ENCODE data around the gene FOXE1.

FOXE1 gene

DNA sequence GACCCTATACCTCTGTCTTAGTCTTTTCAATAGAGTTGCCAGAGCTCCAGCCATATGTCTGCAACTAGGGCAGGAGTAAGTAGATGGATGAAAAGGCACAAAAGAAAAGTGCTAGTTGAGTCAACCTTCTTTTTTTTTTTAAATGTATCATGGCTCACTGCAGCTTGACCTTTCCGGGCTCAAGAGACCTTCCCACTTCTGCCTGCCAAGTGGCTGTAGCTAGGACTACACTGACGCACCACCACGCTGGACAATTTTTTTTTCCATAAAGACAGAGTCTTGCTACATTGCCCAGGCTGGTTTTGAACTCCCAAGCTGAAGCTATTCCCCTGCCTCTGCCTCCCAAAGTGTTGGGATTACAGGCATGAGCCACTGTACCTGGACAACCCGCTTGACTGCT, 27.3 kb downstream of the FOXE1 start:
- DNase-seq (ENCODE audit: extremely low spot score) = no peak
- CTCF ChIA-PET = interaction anchor here (1.3 to 1.7 kb wide), 4 partner anchors 8 to 15 kb away, joined by 3 to 7 read pairs (median 6); no protein-coding TSS in a partner anchor
- TF ChIP-seq, protein P1, sequence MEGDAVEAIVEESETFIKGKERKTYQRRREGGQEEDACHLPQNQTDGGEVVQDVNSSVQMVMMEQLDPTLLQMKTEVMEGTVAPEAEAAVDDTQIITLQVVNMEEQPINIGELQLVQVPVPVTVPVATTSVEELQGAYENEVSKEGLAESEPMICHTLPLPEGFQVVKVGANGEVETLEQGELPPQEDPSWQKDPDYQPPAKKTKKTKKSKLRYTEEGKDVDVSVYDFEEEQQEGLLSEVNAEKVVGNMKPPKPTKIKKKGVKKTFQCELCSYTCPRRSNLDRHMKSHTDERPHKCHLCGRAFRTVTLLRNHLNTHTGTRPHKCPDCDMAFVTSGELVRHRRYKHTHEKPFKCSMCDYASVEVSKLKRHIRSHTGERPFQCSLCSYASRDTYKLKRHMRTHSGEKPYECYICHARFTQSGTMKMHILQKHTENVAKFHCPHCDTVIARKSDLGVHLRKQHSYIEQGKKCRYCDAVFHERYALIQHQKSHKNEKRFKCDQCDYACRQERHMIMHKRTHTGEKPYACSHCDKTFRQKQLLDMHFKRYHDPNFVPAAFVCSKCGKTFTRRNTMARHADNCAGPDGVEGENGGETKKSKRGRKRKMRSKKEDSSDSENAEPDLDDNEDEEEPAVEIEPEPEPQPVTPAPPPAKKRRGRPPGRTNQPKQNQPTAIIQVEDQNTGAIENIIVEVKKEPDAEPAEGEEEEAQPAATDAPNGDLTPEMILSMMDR (IDR thresholded peaks at IDR 0.05; ENCODE audit: control extremely low read depth, extremely low read depth, low read depth, missing control alignments) = no peak
- POLR2A ChIA-PET = interaction anchor here (0.6 kb wide), 1 partner anchor 13 kb away, joined by 4 read pairs; no protein-coding TSS in a partner anchor

DNA sequence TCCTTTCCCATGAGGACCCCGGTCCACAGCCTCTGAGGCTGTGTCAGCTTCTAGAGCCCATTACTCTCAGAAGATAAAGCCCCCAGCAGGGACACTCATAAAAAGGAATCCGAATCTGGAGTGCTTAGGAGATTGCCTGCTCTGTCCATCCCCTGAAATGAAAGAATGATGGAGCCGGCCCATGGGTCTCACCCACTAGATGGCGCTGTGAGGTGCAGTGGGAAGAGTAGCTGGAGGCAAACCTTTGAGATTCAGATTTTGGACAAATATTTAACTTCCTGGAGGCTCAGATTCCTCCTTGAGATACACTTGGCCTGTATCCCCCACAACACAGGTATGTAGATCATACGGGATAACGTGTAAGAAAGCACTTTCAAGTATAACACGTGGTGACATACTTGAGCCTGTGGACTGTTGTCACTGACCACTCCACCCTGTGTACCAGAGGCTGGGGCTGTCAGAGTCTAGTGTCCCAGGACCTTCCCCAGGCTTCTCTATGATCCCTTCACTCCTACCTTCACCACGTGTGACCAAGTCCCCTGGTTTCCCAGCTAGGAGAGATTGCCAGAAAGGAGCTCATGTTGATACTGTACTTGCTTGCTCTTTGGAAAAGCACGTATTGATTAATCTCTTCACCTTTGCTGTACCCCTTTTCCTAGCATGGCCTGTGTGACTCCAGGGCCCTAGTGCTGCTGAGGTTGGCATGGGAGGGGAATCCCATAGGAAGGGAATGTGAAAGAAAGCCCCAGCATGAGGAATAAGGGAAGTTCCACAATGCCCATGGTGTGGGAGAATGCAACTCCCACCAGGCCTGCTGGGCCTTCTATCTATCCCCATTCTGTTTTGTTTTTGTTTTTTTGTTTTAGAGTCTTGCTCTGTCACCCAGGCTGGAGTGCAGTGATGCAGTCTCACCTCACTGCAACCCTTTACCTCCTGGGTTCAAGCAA, 37.2 kb downstream of the FOXE1 start:
- ChIA-PET POLR2A (interaction anchor here (1.3 kb wide), 1 partner anchor 29 kb away, joined by 8 read pairs; no protein-coding TSS in a partner anchor), CTCF (interaction anchor here (0.6 to 7.1 kb wide), 37 partner anchors 9 to 886 kb away, joined by 3 to 111 read pairs (median 4); partner anchors contain the start of gene TRMO)
- TF ChIP-seq, protein P1 (IDR thresholded peaks at IDR 0.05; ENCODE audit: control extremely low read depth, extremely low read depth, low read depth, missing control alignments) = peak; percentile 66
- peak; percentile 65 for DNase-seq (ENCODE audit: extremely low spot score)

DNA sequence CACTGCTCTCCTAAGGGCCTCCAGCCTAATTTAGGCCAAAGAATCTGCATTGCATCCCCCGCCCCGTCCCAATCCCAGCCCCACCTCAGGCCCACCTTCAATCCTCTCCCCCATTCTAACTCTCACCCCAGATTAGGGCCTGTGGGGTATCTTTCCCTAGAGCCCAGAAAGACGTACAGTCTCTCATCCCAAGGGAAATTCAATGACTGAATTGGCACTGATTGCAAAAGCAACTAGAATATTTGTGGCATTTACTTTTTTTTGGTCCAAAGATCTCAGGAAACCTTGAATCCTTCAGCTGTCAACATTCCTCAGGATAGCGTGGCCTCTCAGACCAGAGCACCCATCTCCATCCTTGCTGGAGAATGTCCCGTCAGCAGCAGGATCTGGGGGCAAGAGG, 38.7 kb downstream of the FOXE1 start:
- ChIA-PET CTCF (interaction anchor here (1.2 to 7.1 kb wide), 9 partner anchors 9 to 32 kb away, joined by 3 to 111 read pairs (median 5); partner anchors contain the start of gene TRMO), POLR2A (no interaction called here)
- TF ChIP-seq, protein P1 (IDR thresholded peaks at IDR 0.05; ENCODE audit: control extremely low read depth, extremely low read depth, low read depth, missing control alignments) = no peak

DNA sequence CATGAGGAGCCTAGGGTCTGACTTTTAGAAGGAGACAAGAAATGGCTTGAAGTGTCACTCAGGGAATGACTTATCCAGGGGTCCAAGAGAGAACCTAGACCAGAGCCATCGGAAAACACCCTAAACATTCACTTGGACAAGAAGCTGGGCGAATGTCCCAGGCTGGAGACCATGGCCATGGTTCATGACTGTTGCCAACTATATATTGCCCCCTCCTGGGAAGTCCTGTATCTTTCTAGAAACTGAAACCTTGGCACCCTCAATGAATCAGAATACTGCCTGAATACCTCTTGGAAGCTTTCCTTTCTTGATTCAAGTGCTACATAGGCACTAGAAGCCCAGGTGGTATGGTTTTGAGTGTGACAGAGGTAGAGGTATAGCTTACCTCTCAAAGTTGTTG, 39.4 kb downstream of the FOXE1 start:
- TF ChIP-seq, protein P1 (IDR thresholded peaks at IDR 0.05; ENCODE audit: control extremely low read depth, extremely low read depth, low read depth, missing control alignments) = no peak
- ChIA-PET POLR2A (no interaction called here), CTCF (interaction anchor here (1.0 to 7.1 kb wide), 7 partner anchors 8 to 32 kb away, joined by 3 to 111 read pairs (median 3); no protein-coding TSS in a partner anchor)
- DNase-seq (ENCODE audit: extremely low spot score) = no peak

More for the DNA sequence above, 38.7 kb downstream of the FOXE1 start:
- no peak for DNase-seq (ENCODE audit: extremely low spot score)

DNA sequence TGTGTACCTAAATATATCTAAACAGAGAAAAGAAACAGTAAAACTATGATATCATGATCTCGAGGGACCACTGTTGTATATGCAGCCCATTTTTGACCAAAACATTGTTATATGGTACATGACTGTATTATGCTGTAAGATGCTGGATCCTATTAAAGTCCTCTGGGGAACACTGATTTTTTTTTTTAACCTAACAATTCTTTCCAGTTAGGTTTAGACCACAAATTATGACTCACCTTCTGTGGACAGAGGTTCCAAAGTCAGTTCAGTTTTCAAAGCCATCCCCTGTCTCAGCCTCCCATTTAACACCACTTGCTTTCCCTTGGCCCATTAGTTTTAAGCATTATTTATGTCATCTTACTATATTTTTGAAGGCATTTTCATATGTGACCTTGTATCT, 42.2 kb downstream of the FOXE1 start:
- CTCF ChIA-PET = interaction anchor here (1.3 to 1.7 kb wide), 3 partner anchors 15 to 27 kb away, joined by 3 to 5 read pairs (median 4); partner anchors contain the start of gene TRMO
- no peak for DNase-seq (ENCODE audit: extremely low spot score)
- TF ChIP-seq, protein P1 (IDR thresholded peaks at IDR 0.05; ENCODE audit: control extremely low read depth, extremely low read depth, low read depth, missing control alignments) = no peak
- POLR2A ChIA-PET = interaction anchor here (0.6 kb wide), 1 partner anchor 131 kb away, joined by 7 read pairs; no protein-coding TSS in a partner anchor

DNA sequence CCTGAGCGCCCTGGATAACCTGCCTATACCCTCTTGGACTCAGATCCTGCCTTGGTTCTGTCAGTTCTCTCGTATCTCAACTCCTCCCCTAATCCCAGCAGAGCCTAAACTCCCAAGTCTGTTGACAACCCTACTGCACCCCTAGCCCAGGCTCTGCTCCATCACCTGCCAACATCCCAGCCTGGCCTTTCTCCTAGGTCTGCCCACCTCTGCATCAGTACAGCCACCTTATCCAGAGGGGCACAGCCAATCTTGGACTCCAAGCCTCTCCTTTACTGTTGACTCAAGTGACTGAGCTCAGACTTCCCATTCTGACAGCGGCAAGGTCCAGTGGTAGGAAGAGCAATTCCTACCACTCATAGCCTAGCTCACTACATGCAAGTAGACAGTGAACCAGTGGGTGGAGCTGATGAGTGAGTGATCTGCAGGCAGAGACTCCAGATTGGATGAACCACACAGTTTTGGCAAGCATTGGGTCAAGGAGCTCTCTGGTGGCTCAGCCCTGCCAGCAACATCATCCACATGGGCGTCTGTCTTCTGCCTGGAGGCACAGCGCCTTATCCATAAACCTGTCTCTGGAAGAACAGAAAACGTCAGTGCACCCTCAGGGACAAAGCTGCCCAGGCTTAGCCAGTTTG, 42.8 kb downstream of the FOXE1 start:
- TF ChIP-seq, protein P1 (IDR thresholded peaks at IDR 0.05; ENCODE audit: control extremely low read depth, extremely low read depth, low read depth, missing control alignments) = peak; percentile 8
- CTCF ChIA-PET = interaction anchor here (1.3 to 1.7 kb wide), 3 partner anchors 15 to 27 kb away, joined by 3 to 5 read pairs (median 4); partner anchors contain the start of gene TRMO
- DNase-seq (ENCODE audit: extremely low spot score) = no peak
- POLR2A ChIA-PET = interaction anchor here (0.6 kb wide), 1 partner anchor 131 kb away, joined by 7 read pairs; no protein-coding TSS in a partner anchor

Measured in GM10248 (cell line).